Measurements from ENCODE around the gene PSEN1. TPM values are rescaled to one million over a fixed set of nuclear protein-coding genes. Genes with fewer than 3 reads are reported as not detected.

Gene PSEN1
- total RNA-seq, 1 experiment from 2014 or later, result 24.1 TPM

GRCh38 chr14:73217411-73217810 lies 81.1 kb downstream of the PSEN1 start:
- no peak for DNase-seq (ENCODE audit: low read depth)

- no peak for DNase-seq (ENCODE audit: low read depth)
Observed at GRCh38 chr14:73220061-73220460, 83.8 kb downstream of the PSEN1 start.

- DNase-seq (ENCODE audit: low read depth), result no peak
Observed at GRCh38 chr14:73220634-73221033, 84.3 kb downstream of the PSEN1 start.

- no peak for DNase-seq (ENCODE audit: low read depth)
Observed at GRCh38 chr14:73221945-73222344, 85.6 kb downstream of the PSEN1 start.

GRCh38 chr14:73223049-73223448 lies 86.7 kb downstream of the PSEN1 start:
- no peak for DNase-seq (ENCODE audit: low read depth)

GRCh38 chr14:73225496-73225895 lies 89.2 kb downstream of the PSEN1 start:
- no peak for DNase-seq (ENCODE audit: low read depth)

GRCh38 chr14:73227812-73228781 lies 91.8 kb downstream of the PSEN1 start:
- peak; percentile 95 for DNase-seq (ENCODE audit: low read depth)

- DNase-seq (ENCODE audit: low read depth), result no peak
Observed at GRCh38 chr14:73230051-73230450, 93.7 kb downstream of the PSEN1 start.

GRCh38 chr14:73231981-73232851 lies 95.9 kb downstream of the PSEN1 start:
- peak; percentile 63 for DNase-seq (ENCODE audit: low read depth)

GRCh38 chr14:73232984-73233383 lies 96.7 kb downstream of the PSEN1 start:
- DNase-seq (ENCODE audit: low read depth), result no peak

- no peak for DNase-seq (ENCODE audit: low read depth)
Observed at GRCh38 chr14:73233564-73233963, 97.3 kb downstream of the PSEN1 start.

- no peak for DNase-seq (ENCODE audit: low read depth)
Observed at GRCh38 chr14:73234029-73234428, 97.7 kb downstream of the PSEN1 start.

GRCh38 chr14:73234586-73235394 lies 98.5 kb downstream of the PSEN1 start:
- DNase-seq (ENCODE audit: low read depth), result no peak

GRCh38 chr14:73235531-73236155 lies 99.3 kb downstream of the PSEN1 start:
- no peak for DNase-seq (ENCODE audit: low read depth)

GRCh38 chr14:73236157-73236556 lies 99.8 kb downstream of the PSEN1 start:
- DNase-seq (ENCODE audit: low read depth), result no peak

GRCh38 chr14:73236752-73237218 lies 100.5 kb downstream of the PSEN1 start:
- no peak for DNase-seq (ENCODE audit: low read depth)

GRCh38 chr14:73237219-73237785 lies 101.0 kb downstream of the PSEN1 start, which contains the start of gene PAPLN:
Gene PAPLN, plus strand, starts transcription at chr14:73237506. Its CDS starts 2,273 bp downstream, at chr14:73239779.
- peak; percentile 65 for DNase-seq (ENCODE audit: low read depth)

GRCh38 chr14:73237786-73238423 lies 101.6 kb downstream of the PSEN1 start:
- DNase-seq (ENCODE audit: low read depth), result peak; percentile 51

GRCh38 chr14:73238424-73238852 lies 102.1 kb downstream of the PSEN1 start:
- peak; percentile 96 for DNase-seq (ENCODE audit: low read depth)

- DNase-seq (ENCODE audit: low read depth), result peak; percentile 25
Observed at GRCh38 chr14:73238941-73239340, 102.6 kb downstream of the PSEN1 start.

Measured in Daoy (cell line).